NCI-H345 treated with DMSO at 0.1 percent for 48 hours (cell line): ENCODE results near the gene NXPE3.

Experiments used
- DNase-seq: peaks from one replicate; lab custom pipeline; 2025; ENCODE audit not compliant: unreplicated experiment; lab: John Stamatoyannopoulos, UW

NXPE3 gene

GRCh38 chr3:101802179-101802578 lies 23.2 kb downstream of the NXPE3 start:
- DNase-seq, result no peak

- DNase-seq, result peak; percentile 28
Observed at GRCh38 chr3:101803173-101803782, 24.3 kb downstream of the NXPE3 start.

GRCh38 chr3:101803939-101804338 lies 24.9 kb downstream of the NXPE3 start:
- DNase-seq, result no peak

GRCh38 chr3:101806491-101806890 lies 27.5 kb downstream of the NXPE3 start:
- no peak for DNase-seq

- no peak for DNase-seq
Observed at GRCh38 chr3:101807888-101808287, 28.9 kb downstream of the NXPE3 start.

GRCh38 chr3:101809178-101810021 lies 30.4 kb downstream of the NXPE3 start:
- no peak for DNase-seq

GRCh38 chr3:101810022-101810418 lies 31.0 kb downstream of the NXPE3 start:
- DNase-seq, result no peak

GRCh38 chr3:101811875-101812274 lies 32.9 kb downstream of the NXPE3 start:
- DNase-seq, result no peak

GRCh38 chr3:101812895-101813294 lies 33.9 kb downstream of the NXPE3 start:
- DNase-seq, result no peak

GRCh38 chr3:101813817-101814440 lies 34.9 kb downstream of the NXPE3 start:
- no peak for DNase-seq

GRCh38 chr3:101814835-101815234 lies 35.8 kb downstream of the NXPE3 start:
- no peak for DNase-seq

- no peak for DNase-seq
Observed at GRCh38 chr3:101816215-101817149, 37.5 kb downstream of the NXPE3 start.

- no peak for DNase-seq
Observed at GRCh38 chr3:101817992-101818391, 39.0 kb downstream of the NXPE3 start.

GRCh38 chr3:101819649-101820206 lies 40.7 kb downstream of the NXPE3 start:
- no peak for DNase-seq

- no peak for DNase-seq
Observed at GRCh38 chr3:101821503-101821902, 42.5 kb downstream of the NXPE3 start.

- no peak for DNase-seq
Observed at GRCh38 chr3:101823525-101823924, 44.5 kb downstream of the NXPE3 start.

GRCh38 chr3:101824702-101825101 lies 45.7 kb downstream of the NXPE3 start:
- DNase-seq, result no peak

GRCh38 chr3:101825904-101826445 lies 47.0 kb downstream of the NXPE3 start:
- no peak for DNase-seq

- DNase-seq, result no peak
Observed at GRCh38 chr3:101827211-101828174, 48.5 kb downstream of the NXPE3 start.
